Body of pancreas (tissue), 4 donors: Measurements from ENCODE around the gene JPT1.

Source experiments
- CTCF ChIP-seq, 7 experiments: fragments of 450-650 bp in 4 of 7; fragments of 200-600 bp in 3 of 7; sonication (generic) in 3 of 7; IDR thresholded peaks; one replicate each; pipeline ENCODE4 v1.5.1; 2016 to 2019; ENCODE audit warnings: antibody characterized with exemption in 7 of 7
- POLR2A ChIP-seq, 3 donors: fragments of 450-650 bp; IDR thresholded peaks; one replicate each; pipeline ENCODE4 v1.6.1; 2016; ENCODE audit warnings: antibody characterized with exemption in 3 of 3, mild to moderate bottlenecking in 2 of 3

- TF ChIP-seq CTCF (IDR thresholded peaks at IDR 0.05) (no peak), POLR2A (IDR thresholded peaks at IDR 0.05) (peak in 1 of 3 donors; percentile 9)
These were observed 6.3 kb downstream of the JPT1 start for GRCh38 chr17:75147878-75148546.
